ENCODE measurements around the gene GPR39.

- TF ChIP-seq MAX (IDR thresholded peaks at IDR 0.05; ENCODE audit: insufficient read depth, insufficient read length), result no peak
- TF ChIP-seq POLR2AphosphoS5 (IDR thresholded peaks at IDR 0.05; ENCODE audit: insufficient read depth, low read depth, low read length), result no peak
- TF ChIP-seq EZH2 (IDR thresholded peaks at IDR 0.05; ENCODE audit: borderline replicate concordance, low read depth, low read length, severe bottlenecking), result no peak
Observed at GRCh38 chr2:132420816-132421805, 4.5 kb downstream of the GPR39 start.
